Activated CD8-positive, alpha-beta memory T cell treated with anti-CD3 and anti-CD28 coated beads for 1 hour (primary cell): ENCODE data around the gene AP2A2.
"Not testable (repeated sequence)": the region's sequence is repeated elsewhere in the genome, so short reads cannot be mapped to it uniquely, and the experiment has no call there.

ENCODE experiments used
- DNase-seq, 2 donors: peaks; one replicate each; pipeline ENCODE4 v3.0.0-alpha.2; 2020; ENCODE audit warnings: low read depth in 1 of 2; ENCODE audit errors: extremely low read depth in 1 of 2

AP2A2 gene

DNA sequence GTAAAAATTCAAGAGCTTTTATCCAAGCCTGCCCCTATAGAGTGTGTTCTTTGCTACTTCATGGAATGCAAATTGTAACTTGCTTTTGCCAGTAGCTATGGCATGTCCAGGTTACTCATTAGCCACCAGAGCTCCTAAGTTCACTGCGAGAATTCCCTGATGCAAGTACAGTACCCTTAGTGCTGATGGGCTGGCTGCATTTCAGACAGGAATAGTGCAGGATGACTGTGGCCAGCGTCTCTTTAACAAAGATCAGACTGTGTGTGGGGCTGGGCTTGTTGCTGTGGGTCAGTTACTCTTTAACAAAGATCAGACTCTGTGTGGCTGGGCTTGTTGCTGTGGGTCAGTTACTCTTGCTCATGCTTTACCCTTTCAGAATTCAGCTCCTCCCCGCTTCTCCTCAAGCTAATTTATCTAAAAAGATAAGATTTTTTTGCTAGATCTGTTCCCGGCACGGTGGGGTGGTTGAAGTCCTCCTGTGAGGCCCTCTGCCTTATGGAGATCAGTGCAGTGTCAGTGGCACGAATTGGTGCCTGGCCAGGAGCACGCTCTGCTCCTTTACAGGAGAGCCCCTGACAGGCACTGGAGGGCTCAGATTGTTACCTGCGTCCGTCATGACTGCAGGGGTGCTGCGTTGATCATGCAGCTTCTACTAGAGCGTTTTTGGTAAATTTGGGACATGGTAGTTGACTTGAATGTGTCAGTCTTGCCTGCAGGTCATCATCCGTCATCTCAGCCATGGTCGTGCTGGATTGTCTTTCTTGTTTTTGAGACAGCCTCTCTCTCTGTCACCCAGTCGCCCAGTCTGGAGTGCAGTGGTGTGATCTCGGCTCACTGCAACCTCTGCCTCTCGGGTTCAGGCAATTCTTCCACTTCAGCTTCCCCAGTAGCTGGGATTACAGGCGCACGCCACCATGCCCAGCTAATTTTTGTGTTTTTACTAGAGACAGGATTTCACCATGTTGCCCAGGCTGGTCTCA is 27.0 kb downstream of the AP2A2 start:
- DNase-seq, result no peak

DNA sequence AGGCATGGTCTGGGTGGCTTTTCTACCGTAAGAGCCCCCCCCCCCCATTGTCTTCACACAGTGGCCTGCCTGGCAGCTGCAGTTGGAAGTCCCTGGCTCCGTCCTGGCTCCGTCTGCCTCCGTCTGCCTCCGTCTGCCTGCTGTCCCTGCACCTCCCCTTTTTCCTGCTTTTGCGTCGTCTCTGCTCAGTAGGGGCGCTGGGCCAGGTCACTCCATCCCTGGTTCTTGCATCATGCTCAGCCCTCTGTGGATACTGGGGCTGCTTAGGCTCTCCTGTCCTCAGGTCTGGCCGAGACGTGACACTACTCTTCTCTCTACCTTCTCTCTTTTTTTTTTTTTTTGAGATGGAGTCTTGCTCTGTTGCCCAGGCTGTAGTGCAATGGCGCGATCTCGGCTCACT is 27.8 kb downstream of the AP2A2 start:
- no peak for DNase-seq

DNA sequence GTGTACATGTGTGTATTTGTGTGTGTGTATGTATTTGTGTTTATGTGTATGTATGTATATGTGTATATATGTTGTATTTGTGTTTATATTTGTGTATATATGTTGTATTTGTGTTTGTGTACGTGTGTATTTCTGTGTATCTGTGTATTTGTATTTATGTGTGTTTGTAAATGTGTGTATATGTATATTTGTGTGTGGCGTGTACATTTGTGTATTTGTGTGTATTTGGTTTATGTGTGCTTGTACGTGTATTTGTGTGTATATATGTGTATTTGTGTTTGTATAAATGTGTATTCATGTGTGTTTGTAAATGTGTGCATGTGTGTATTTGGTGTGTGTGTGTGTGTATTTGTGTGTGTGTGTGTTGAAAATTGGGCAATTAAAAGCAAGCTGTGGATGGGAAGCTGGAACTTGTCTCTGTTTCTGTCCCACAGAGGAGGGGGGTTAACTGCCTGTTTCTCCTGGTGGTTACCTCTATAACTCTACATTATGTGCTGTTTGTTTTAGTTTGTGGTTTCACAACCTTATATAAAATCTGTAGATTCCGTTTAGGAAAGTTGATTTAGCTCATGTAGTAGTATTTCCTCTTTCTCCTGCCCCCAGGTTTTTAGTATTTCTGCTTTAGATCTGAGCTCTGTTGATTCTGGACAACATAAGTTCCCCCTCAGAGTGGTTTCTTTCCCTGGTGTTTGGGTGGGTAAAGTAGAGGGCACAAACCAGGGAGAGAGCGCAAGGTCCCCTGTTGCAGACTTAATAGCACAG is 28.9 kb downstream of the AP2A2 start:
- DNase-seq, result no peak

DNA sequence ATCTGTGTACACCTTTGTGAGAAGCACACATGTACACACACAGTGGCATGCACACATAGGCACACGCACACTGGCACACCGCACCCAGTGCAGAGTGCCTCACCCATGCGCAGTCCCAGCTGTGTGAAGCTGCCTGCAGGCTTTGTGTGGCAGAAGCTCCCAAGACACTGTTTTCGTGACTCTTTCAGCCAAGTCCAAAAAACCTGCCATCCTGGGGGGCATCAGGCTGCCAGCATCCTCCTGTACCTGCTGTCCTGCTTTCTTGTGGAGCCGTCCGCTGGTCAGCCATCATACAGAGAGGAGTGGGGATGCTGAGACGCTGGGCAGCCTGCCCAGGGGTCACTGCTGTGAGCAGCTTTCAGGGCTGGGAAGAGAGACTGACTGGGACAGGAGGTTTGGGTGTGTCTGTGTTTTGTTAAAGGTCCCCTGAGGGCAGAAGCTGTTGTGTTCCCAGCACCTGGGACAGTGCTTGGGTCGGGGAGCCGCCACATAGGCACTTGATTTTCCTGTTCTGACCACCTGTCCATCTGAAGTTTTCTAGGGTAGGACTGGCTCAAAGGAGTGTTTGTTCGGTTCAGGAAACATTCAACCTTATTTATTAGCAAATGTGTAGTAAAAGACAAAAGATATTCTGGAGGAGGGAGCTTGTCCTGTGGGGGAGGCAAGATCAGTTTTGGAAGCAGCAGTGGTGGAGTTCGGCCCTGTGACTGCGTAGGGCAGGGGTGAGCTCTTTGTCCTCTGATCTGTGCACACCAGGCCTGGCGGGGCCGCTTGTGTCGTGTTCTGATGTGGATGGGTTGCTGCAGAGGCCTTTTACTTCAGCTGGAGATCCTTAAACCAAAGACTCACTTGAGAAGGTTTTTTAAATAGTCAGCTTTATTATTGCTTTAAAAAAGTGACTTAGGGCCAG is 29.7 kb downstream of the AP2A2 start:
- DNase-seq, result no peak

DNA sequence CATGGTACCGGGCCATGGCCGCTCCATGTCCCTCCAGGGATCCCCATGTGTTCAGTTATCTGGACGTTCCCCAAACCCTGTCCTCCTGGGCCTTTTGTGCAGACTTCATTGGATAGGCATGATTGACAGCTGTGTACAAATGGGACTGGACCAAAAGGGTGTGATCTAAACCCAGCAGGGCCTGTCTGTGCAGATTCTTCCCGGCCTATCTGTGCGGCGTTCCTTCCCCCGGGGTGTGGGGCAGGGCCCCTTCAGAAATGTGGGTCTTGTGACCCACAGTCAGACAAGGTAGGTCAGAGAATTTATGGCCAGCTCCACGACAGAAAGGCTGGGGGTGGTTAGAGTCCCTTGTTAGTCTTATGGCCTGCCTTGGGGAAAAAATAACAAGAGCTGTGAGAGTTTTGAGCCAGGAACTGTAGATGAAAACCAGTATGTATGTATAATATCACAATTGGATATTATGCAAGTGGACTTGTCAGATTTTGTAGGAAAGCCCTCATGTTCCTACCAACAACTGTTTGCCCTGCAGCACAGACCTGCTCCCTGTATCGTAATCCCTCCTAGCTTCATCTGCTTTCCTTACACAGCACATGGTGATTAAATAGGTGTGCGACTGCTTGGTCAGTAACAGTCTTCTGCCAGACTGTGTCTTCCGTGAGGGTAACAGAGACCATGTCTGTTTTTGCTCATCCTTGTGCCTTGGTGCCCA is 31.7 kb downstream of the AP2A2 start:
- DNase-seq, result no peak

DNA sequence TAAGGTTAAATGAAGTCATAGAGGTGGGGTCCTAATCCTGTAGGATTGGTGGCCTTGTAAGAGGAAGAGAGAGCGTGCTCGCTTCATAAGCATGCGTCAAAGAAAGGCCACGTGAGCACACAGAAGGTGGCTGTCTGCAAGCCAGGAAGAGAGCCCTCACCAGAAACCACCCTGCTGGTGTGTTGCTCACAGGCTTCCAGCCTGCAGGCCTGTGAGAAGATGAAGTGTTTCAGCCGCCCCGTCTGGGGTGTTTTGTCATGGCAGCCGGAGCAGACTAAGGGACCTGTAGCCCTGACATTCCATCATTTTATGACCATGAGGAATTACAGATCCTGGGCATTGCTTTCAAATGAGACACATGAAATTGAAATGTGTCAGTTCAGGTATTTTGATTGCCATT is 32.4 kb downstream of the AP2A2 start:
- DNase-seq, result no peak

DNA sequence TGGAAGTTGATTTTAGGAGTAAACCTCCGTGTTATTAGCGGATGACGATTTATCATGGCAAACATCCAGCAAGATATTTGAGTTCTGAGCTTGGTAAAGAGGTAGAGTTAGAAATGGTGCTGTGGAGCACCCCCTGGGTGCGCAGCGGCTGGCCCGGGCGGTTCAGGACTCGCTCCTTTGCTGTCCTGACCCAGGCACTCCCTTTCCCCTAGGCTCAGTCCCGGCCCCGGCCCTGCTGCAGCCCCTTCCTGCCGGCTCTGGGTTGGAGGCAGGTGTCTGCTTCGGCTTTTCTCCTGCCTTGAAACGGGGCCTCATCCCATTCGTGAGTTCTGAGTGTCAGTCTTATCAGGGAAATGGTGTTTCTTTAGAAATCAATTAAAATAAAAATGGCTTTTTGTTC is 33.4 kb downstream of the AP2A2 start:
- no peak for DNase-seq

DNA sequence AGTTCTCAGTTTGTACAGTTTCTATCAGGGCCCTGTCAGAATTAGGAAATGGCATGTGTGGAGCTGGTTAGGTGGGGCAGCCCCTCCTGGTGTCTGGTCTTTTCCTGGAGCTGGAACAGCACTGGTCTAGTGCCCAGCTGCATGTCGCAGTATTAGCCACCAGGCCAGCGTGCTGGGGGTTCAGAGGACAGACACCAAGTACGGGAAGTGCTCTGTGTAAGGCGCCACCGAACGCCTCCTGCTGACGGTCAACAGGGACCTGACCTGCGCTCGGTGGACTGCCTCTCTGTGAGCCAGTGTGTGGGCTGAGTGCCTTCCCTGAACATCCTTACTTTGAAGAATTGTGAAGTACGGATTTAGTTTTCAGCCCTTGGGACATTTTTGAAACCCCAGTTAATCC is 33.9 kb downstream of the AP2A2 start:
- DNase-seq, result no peak

DNA sequence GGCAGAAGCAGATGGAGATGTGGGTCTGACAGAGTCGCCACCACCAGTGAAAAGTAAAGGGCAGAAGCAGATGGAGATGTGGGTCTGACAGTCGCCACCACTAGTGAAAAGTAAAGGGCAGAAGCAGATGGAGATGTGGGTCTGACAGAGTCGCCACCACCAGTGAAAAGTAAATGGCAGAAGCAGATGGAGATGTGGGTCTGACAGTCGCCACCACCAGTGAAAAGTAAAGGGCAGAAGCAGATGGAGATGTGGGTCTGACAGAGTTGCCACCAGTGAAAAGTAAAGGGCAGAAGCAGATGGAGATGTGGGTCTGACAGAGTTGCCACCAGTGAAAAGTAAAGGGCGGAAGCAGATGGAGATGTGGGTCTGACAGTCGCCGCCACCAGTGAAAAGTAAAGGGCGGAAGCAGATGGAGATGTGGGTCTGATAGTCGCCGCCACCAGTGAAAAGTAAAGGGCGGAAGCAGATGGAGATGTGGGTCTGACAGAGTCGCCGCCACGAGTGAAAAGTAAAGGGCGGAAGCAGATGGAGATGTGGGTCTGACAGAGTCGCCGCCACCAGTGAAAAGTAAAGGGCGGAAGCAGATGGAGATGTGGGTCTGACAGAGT is 35.7 kb downstream of the AP2A2 start:
- not testable (repeated sequence) for DNase-seq

DNA sequence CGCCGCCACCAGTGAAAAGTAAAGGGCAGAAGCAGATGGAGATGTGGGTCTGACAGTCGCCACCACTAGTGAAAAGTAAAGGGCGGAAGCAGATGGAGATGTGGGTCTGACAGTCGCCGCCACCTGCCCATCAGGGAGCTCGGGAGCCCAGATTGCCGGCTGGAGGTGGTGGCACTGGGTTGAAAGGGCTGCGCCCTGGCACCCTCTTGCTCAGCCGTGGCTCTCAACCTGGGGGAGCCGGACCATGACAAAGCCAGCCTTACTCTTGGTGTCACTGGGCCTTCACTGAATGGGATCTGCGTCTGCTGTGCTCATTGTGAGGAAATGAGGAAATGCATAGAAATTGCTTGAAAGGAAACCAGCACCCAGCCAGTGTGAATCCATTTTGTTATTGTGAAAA is 36.3 kb downstream of the AP2A2 start:
- DNase-seq, result no peak

DNA sequence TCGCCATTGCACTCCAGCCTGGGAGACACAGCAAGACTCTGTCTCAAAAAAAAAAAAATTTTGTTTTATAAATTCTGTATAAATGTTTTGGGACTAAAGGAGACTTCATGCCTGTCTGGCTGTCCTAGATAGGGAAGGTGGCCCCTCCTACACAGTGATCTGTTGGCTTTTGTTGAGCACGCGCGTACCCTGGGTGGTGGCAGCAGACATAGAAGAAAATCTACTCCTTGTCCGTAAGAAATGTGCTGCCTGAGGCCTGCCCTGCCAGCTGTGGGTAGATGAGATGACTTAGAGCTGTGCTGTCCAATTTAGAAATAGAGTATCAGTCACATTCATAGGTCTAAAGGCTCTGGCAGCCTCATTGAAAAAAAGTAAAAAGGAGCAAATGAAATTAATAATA is 37.0 kb downstream of the AP2A2 start:
- DNase-seq, result no peak

DNA sequence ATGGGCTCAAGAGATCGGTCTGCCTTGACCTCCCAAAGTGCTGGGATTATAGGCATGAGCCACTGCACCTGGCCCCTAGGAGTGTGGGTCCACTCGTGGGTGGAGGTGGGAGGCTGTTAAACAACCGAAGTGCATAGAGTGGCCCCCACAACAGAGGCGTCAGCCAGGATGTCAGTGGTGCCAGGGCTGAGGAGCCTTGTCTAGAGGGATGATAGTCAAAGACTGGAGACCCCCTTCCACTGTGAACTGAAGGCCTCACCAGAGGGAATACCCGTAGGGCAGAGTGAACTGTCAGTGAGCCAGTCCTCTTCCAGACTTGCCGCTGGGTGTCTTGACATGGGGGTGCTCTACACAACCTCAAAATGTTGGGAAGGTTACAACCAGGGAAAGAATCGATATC is 38.2 kb downstream of the AP2A2 start:
- DNase-seq, result no peak

DNA sequence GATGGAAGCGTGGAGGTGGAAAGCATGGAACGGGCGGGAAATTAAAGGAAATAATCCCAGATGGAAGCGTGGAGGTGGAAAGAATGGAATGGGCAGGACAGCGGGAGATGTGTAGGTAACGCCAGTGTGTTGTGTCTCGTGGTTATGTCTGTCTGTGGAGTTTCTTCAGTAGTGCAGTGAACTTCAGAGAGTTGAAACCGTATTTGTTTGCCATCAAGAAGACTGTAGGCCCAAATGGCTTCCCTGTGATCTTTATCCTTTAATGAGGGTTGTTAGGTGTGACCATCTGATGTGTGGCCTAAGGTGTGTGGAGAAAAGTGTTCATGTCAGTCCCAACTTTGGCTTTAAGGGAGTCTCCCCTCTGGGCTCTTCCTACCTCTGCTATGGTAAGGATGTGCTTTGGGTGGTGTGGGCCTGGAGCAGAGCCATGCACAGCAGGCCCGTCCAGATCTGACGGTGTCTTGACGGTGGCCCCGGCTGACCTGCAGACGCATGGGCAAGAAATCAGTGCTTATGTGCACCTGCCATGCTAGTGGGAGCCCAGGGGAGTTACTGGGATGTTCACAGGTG is 39.6 kb downstream of the AP2A2 start:
- no peak for DNase-seq

DNA sequence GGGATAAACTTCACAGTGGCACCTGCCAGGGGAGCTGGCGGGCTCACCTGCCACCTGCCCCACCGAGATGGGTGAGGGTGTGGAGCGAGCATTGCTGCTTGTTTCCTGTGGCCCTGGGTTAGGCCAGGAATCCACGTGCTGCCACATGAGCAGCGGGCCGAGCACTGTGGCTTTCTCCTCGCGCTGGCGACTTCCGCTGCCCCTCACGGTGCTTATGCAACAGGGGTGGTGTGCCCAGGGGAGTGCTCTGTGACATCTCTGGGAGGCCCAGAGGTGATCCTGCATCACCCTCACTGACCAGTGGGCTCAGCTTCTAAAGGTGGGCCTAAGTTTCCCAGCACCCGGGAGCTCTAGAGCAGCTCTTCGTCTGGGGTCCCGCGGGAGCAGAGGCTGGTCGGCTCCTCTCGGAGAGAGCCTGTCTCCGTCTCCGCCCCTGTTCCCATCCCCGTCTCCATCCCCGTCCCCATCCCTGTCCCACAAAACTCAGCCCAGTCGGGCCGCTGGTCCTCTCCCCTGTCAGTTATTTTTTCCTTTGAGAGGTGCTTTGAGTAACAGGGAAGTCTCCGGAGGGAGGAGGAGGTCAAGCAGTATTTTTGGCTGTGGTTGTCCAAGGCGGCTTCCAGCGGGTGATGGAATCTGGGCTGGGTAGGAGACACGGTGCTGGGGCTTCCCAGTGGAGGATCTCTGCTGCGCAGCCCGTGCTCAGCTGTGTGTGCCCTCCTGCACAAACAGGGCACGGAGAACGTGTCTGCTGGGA is 42.5 kb downstream of the AP2A2 start:
- no peak for DNase-seq

DNA sequence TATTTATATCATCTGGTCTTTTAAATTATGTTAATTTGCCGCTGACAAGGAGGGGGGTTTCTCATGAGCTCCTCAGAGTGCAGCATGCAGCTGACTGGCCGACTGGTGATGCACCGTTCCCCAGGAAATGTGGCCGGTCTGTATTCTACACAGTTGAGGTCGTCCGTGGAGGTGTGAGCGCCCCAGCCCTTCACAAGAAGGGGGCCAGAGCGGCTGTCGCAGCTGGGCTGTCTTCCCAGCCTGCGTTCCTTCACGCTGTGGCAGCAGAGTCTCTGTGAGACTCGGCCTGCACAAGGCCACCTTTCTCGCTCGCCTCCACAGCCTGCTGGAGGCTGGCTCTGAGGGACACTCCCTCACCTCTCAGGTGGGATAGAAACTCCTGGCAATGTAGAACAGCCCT is 43.2 kb downstream of the AP2A2 start:
- no peak for DNase-seq

DNA sequence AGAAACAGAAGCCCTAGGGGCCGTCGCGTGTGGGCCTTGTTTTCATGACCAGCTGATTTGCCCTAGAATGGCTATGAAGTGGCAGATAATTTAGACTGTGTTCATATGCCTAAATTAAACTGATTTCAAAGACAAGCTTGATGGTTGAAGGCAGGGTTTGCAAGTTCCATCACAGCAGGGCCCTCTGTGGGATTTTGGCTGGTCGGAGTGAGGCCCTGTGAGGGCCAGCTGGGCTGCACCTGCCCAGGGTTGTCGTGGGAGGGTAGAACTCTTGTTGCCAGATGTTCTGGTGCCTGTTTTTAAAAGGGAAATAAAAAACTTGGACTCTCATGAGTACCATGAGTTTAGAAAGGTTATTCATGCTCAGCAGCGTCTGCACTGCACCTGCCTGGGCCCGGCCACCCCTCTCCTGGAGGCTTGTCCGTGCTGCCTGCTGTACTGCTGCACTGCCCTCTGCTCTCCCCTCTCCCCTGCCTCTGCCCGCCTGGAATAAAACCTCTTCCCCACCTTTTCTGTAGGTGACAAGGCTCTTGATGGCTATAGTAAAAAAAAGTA is 44.1 kb downstream of the AP2A2 start:
- DNase-seq, result no peak

DNA sequence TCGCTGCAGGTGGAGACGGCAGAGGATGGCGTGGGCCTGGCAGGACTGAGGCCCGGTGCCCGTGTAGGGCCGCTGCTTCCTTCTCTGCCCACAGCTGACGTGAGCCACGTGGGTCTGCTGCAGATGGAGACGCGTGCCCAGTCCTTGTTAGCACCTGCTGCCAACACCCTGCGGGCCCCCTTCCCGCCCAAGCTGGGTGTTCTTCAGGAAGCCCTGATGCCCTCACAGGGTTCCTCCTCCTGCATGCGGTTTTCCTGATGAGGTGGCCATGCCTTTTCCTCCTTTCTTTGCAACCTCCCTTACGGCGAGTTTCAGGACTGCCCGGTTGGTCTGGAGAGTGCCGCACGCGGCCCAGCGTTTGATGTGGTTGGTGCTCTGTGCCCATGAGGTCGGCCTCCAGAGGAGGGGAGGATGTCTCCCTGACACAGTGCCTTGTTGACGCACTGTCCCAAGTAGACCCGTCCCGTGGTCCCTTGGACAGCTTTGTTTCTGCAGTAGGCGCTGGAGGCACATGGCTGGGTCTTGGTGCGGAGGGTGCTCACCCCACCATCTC is 44.7 kb downstream of the AP2A2 start:
- no peak for DNase-seq

DNA sequence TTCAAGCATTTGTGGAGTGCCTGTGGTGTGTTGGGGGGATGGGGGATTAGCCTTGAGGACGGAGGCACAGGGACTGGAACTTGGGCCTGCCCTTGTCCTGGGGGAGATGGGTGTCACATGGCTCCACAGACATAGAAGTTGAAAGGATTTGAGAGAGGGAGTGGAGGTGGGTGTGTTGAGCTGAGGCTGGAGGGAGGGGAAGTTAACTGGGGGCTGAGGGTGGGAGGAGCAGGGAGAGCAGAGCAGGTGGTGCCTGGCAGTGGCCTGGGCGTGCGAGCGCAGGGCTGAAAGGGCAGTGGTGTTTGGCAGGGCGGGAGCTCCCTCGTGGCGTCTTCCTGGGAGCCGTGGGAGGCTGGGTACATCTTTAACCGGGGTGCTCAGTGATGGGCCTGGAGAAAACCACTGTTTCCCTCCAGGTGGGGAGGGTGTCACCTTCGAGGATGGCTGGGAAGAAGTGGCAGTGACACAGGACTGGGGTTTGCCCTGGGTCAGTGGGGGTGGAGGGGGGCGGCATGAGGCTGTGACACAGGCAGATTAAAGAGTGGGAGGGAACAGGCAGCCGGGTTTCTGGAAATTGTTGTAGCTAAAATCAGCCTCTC is 45.5 kb downstream of the AP2A2 start:
- DNase-seq, result no peak
